ENCODE results near the gene ITGA2B. TPM values are rescaled to one million over a fixed set of nuclear protein-coding genes. Genes with fewer than 3 reads are reported as not detected.

The ITGA2B gene
- total and polyA plus RNA-seq, 10 of the 15 experiments (the other 5 are each of a cell fraction or from before 2014, with no cell fraction given) = 0.04 to 0.51 (median 0.21) TPM; not detected in 1

GRCh38 chr17:44367231-44367979, 22.0 kb downstream of the ITGA2B start:
- BruUV-seq (replicated peaks) = no TSS peak
- no peak for FAIRE-seq
- POLR2A ChIA-PET = interaction anchor here (0.5 kb wide), 1 partner anchor 72 kb away, joined by 3 read pairs; no protein-coding TSS in a partner anchor
- CTCF ChIA-PET = interaction anchor here (1.0 to 1.2 kb wide), 2 partner anchors 9 to 31 kb away, joined by 3 to 8 read pairs; no protein-coding TSS in a partner anchor
- no peak overlapping the region for H3K4me2 ChIP-seq (ENCODE audit: control insufficient read depth, insufficient read depth)
- no peak overlapping the region for H3K27ac ChIP-seq (ENCODE audit: control insufficient read depth, insufficient read depth)
- no peaks in the 10 kb centered on the region for H3K9me3 ChIP-seq (replicated peaks; ENCODE audit: control insufficient read depth, insufficient read depth, low read length)
- H3K9ac ChIP-seq (ENCODE audit: control insufficient read depth, insufficient read depth, low read length) = no peak overlapping the region
- H3K4me1 ChIP-seq (ENCODE audit: control insufficient read depth, insufficient read depth, low read length) = no peaks in the 10 kb centered on the region
- H3K79me2 ChIP-seq (ENCODE audit: control insufficient read depth, insufficient read depth, low read length) = no peaks in the 10 kb centered on the region
- ATAC-seq = no peak
- WGBS (ENCODE audit: insufficient coverage, insufficient replicate concordance, low lambda C conversion rate, missing lambda C conversion rate) = 56% methylated on average over 7 of the region's 7 CpGs
- SMC1A ChIA-PET (ENCODE audit: uncharacterized antibody, unreplicated experiment) = no interaction called here
- intact Hi-C loops (cut with micrococcal nuclease; ENCODE audit: unreplicated experiment) = no loop called here
- no peak for DNase-seq (ENCODE audit: low read depth, low spot score)
- H2AFZ ChIP-seq (ENCODE audit: control insufficient read depth, low read depth, low read length) = no peak overlapping the region
- H4K20me1 ChIP-seq (ENCODE audit: control insufficient read depth, insufficient read depth) = no peaks in the 10 kb centered on the region
- peaks cover 0 to 2% of the 10 kb centered on the region in 2 experiments for H3K27me3 ChIP-seq (replicated peaks in 1 of 2; ENCODE audit: control insufficient read depth in 2 of 2, insufficient read depth in 2 of 2, low read length in 1 of 2)
- in situ Hi-C loops (cut with MboI) = no loop called here
- H3K4me3 ChIP-seq = no peak overlapping the region
- H3K36me3 ChIP-seq (ENCODE audit: control insufficient read depth in 2 of 2, insufficient read depth in 2 of 2, low read length in 1 of 2) = no peaks in the 10 kb centered on the region
- RAD21 ChIA-PET (ENCODE audit: unreplicated experiment) = interaction anchor here (1.0 kb wide), 1 partner anchor 156 kb away, joined by 3 read pairs; no protein-coding TSS in a partner anchor
- TF ChIP-seq RFX5 (IDR thresholded peaks at IDR 0.05; ENCODE audit: low read depth, low read length) (no peak), ATF3 (IDR thresholded peaks at IDR 0.05; ENCODE audit: borderline replicate concordance, extremely low read depth, low read depth, low read length) (no peak), ZNF274 (IDR thresholded peaks at IDR 0.05; ENCODE audit: insufficient read depth, insufficient read length) (no peak), ZBTB11 (CRISPR knock-in tag; IDR thresholded peaks at IDR 0.05) (no peak), NR2C2 (IDR thresholded peaks at IDR 0.05; ENCODE audit: borderline replicate concordance, control insufficient read depth, insufficient read length, low read depth) (no peak), CTCF (IDR thresholded peaks at IDR 0.05 in 2 of 3, conservative IDR thresholded peaks at IDR 0.05 in 1 of 3; ENCODE audit: control insufficient read depth in 2 of 3, extremely low read depth in 1 of 3, insufficient read depth in 1 of 3, low read depth in 3 of 3, low read length in 3 of 3) (no peak), SREBF1 (IDR thresholded peaks at IDR 0.05; ENCODE audit: low read length) (no peak), ZSCAN29 (IDR thresholded peaks at IDR 0.05) (no peak), IKZF1 (conservative IDR thresholded peaks at IDR 0.05) (no peak), POLR2AphosphoS5 (IDR thresholded peaks at IDR 0.05; ENCODE audit: low read length) (no peak), CBX3 (IDR thresholded peaks at IDR 0.05; ENCODE audit: borderline replicate concordance, low read depth) (no peak), FOS (IDR thresholded peaks at IDR 0.05; ENCODE audit: borderline replicate concordance, extremely low read depth, insufficient read length) (no peak), HDGF (IDR thresholded peaks at IDR 0.05) (no peak), NBN (IDR thresholded peaks at IDR 0.05) (no peak), CHD1 (IDR thresholded peaks at IDR 0.05; ENCODE audit: low read depth, low read length) (no peak), E4F1 (IDR thresholded peaks at IDR 0.05; ENCODE audit: borderline replicate concordance, partially characterized antibody) (no peak)

Measured in GM12878 (cell line).